Stimulated activated CD8-positive, alpha-beta memory T cell treated with anti-CD3 and anti-CD28 coated beads, Interleukin-7, amount 100 ng/mL, for 24 hours (primary cell): Measurements from ENCODE around the gene SRPRB.
"Not testable (repeated sequence)": the region's sequence is repeated elsewhere in the genome, so short reads cannot be mapped to it uniquely, and the experiment has no call there.

Experiments used
- DNase-seq: peaks from one replicate; pipeline ENCODE4 v3.0.0-alpha.2; 2020; ENCODE audit warnings: low read depth

Gene SRPRB

DNA sequence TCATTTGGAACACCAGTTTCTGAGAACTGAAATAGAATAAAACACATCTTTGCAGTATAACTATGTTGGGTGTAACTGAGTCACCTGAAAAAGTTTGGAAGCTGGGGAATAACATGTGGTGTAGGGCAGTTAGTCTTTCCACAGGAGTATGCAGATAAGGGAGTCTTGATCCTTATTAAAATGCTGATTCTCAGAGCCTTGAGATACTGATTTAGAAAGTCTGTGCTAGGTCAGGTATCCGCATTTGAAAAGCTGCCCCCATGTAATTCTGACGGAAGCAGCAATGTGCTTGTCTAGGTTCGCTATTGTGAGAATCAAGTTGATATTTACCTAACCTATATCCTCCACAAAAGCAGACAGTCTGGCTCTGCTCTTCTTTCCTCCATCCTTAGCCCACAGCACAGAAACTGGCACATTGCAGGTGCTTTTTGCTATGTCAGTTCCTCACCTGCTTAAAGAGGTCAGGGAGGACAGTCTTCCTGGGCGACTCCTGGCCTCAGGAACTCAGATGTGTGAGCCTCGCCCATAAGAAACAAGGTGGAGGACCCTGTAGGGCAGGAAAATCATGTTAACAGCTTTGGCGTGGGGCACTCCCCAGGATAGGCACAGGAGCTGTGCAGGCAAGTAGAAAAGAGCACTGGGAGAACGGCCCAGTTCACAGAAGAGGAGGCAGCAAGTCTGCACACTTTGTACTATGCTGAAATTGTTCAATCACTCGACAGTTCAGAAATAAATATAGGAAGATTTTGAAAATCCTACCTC lies 27.6 kb upstream of the SRPRB start:
- no peak for DNase-seq

DNA sequence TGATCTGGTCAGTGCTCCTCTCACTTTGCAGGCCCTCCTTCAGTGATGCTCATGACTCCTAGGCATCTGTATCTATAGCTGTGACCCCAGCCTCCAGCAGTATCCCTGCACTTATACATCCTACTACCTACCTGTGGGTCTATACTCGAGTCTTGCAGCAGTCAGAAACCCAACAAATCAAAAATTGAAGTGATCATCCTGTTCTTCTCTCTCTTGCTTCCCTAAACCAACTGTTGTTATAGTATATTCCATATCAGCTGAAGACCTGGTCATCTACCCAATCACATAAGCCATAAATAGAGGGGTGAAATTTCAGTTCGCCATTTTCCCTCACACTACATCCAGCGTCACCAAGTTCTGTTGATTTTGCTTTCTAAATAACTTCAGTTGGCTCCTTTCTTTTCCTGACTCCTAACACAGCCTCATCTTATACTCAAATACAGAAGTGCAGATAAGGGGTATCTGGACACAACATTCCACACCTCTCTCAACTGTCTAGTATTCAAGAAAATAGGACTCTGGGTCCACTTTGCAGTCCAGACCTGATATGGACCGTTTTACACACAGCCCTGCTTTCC lies 25.9 kb upstream of the SRPRB start:
- no peak for DNase-seq

DNA sequence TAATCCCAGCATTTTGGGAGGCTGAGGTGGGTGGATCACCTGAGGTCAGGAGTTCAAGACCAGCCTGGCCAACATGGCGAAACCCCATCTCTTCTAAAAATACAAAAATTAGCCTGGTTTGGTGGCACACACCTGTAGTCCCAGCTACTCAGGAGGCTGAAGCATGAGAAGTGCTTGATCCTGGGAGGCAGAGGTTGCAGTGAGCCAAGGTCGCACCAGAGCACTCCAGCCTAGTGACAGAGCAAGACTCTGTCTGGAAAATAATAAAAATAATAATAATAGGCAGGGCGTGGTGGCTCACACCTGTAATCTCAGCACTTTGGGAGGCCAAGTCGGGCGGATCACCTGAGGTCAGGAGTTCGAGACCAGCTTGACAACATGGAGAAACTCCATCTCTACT lies 24.9 kb upstream of the SRPRB start:
- not testable (repeated sequence) for DNase-seq

GRCh38 chr3:133781570-133781969 lies 24.0 kb upstream of the SRPRB start:
- DNase-seq: no peak

- no peak for DNase-seq
These were observed 23.2 kb upstream of the SRPRB start for GRCh38 chr3:133782454-133782853.

DNA sequence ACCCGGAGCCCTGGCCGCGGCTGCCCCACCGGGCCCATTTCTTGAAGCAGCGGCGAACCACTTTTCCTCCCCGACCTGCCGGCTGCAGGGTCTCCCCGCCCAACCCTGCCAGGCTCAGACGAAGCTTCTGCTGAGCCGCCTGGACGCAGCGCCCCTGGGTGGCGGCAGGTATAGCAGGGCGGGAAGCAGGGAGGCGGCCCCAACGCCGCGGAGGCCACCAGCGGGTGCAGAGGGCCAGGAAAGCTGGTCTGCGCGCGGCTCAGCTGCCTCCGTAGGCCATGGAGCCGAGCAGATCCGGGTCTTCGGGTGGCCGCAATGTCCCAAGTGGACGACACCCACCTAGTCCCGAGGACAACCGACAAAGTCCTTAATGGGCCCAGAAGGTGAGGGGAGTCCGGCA lies 21.9 kb upstream of the SRPRB start:
- no peak for DNase-seq

- DNase-seq: no peak
These were observed 17.6 kb upstream of the SRPRB start for GRCh38 chr3:133788024-133788423.

DNA sequence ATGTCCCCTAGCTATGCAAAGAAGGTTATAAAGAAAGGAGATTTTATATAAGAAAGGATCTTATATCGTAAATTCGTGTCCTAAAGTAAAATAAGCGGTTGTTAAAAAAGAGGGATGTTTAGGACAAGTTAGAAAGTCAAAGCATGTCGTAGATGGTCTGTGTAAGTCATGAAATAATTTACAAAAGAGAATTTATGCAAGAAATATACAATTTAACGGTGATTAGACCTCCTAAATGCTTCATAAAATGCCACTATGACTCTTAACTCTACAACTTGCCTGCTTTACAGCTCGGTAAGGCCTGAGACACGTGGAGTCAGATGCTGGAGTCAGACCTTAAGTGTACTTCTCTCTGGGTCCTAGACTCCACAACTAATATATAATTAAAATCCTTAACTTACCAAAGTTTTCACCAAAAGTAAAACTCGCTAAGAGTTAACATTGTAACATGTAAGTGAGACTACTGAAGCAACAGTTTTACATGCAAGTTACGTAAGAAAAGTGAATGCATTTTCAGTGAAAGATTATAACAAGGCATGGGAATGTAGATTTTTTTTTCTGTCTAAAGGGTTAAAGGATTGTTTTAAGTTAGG lies 13.3 kb upstream of the SRPRB start:
- no peak for DNase-seq

- no peak for DNase-seq
These were observed 8.1 kb upstream of the SRPRB start for GRCh38 chr3:133797396-133798105.

- DNase-seq: no peak
These were observed 5.6 kb upstream of the SRPRB start for GRCh38 chr3:133799794-133800585.

GRCh38 chr3:133803469-133803868 lies 2.1 kb upstream of the SRPRB start:
- no peak for DNase-seq

GRCh38 chr3:133804896-133805295 lies 719 bp upstream of the SRPRB start:
- no peak for DNase-seq

DNA sequence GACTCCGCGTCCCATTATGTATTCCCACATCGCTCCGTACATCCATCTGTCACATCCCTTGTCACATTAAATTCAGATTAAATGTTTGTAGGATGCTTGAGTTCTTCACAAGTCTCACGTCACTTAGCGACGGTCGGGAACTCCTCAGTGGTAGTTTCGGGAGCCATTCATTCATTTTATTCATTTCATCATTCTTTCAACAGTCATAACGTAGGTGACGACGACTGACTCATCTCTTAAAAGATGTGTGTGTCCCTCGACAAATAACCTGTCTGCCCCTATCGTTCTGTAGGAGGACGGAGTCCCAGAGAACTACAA lies 272 bp upstream of the SRPRB start:
- DNase-seq: no peak

GRCh38 chr3:133812872-133813271 lies 7.3 kb downstream of the SRPRB start:
- DNase-seq: no peak

- no peak for DNase-seq
These were observed 9.8 kb downstream of the SRPRB start for GRCh38 chr3:133815386-133815785.

DNA sequence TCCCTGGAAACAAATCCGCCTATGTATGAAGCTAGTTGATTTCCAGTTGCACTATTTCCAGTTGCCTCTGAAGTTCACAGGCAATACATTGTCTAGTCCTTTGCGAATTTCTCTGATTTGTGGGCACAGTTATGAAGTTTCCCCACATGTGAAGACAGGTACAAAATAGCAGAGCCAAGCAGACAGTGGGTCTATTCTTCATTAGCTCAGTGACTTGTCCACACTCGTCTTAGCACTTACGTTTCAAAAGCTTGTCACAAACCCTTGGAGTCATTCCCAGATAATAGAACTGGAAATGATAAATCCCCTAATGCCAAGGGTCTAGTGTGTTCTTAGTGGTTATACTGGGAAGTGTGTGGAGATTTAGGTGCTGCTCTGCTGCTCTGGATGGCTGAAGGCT lies 14.5 kb downstream of the SRPRB start:
- DNase-seq: no peak

GRCh38 chr3:133820889-133821675 lies 15.5 kb downstream of the SRPRB start:
- DNase-seq: no peak

DNA sequence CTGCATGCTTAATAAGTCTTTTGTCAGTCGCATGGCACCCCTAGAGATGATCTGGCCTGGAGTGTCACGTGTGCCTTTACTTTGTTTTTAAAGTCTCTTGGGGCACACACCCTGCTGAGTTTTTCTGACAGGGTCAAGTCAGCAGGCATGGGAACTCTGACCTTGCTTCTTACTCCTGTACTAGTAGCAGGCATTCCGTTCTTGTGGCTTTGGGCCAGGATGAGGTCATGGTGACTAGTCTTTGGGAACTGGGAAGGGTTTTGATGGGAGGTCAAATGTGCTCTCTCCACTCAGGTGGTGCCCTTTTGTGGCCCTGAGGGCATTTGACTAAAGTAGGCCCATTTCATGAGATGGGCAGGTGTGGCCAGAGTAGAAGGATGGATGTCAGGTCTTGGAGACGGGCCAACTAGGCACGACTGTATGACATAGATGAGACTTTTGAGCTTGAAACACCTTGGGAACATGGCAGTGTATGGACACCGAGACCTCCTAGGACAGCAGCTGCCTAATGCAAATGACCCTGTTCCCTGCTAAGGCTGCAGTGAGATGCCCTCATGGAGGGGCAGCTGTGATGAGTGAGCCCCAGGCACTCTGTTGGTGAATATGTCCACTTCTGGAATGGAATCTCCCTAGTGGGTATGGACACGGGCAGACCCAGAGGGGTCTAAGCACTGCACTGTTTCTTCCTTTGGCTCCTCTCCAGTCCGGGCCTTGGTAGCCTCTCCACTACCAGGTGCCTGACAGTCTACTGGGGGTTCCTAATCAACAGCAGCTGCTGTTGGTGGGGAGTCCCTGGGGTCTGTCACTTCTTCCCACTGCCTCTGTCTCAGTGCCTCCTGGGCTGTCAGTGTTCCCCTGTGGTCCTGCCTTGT lies 16.4 kb downstream of the SRPRB start:
- DNase-seq: no peak

DNA sequence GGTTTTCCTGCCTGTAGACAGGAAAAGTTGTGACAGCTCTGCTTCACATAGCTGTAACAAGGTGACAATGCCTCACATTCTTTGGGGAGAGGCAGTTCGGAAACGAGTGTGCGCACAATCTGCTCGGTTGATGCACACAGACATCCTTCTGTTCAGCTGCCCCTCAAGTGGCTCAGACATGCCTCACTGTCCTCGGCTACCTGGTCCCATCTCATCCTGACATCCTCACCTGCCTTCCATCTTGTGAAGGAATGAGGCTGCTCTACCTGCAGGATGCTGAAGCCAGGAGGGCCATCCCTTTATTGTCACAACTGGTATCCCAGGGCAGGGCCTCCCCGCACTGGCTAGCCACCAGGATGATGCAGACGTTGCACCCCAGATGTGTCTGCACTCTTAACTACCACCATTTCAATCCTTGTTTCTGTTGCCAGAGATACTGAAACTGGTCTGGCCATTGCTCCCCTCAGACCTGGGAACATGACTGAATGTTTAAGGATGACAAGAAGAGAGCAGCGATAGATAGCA lies 19.4 kb downstream of the SRPRB start:
- no peak for DNase-seq
